Activated CD8-positive, alpha-beta T cell treated with anti-CD3 and anti-CD28 coated beads for 36 hours (primary cell): Measurements from ENCODE around the gene ATOSB. TPM values are rescaled to one million over a fixed set of nuclear protein-coding genes. Genes with fewer than 3 reads are reported as not detected.

ENCODE experiments used
- ATAC-seq: fragments of 200-7000 bp; cut with Tn5 transposase; one replicate; pipeline ENCODE4 v1.10.0; 2021; ENCODE audit warnings: mild to moderate bottlenecking, moderate library complexity
- CTCF ChIA-PET: fragments of 350-600 bp; sonication (Branson Sonifier 250); formaldehyde crosslinking; loops from one replicate; lab custom pipeline; 2021; ENCODE audit warnings: antibody characterized with exemption; lab: Charles Lee
- POLR2A ChIA-PET: fragments of 350-600 bp; sonication (Branson Sonifier 250); formaldehyde crosslinking; loops from one replicate; lab custom pipeline; 2021; ENCODE audit warnings: antibody characterized with exemption; lab: Charles Lee
- DNase-seq: peaks from one replicate; pipeline ENCODE4 v3.0.0-alpha.2; 2020
- H3K27ac Mint-ChIP-seq: one replicate; pipeline ENCODE4 v1.8.0; 2021; ENCODE audit warnings: mild to moderate bottlenecking, mixed read lengths
- H3K27me3 Mint-ChIP-seq: one replicate; pipeline ENCODE4 v1.8.0; 2021; ENCODE audit warnings: mixed read lengths
- H3K36me3 Mint-ChIP-seq: one replicate; pipeline ENCODE4 v1.8.0; 2021; ENCODE audit warnings: low read depth, mixed read lengths
- H3K4me1 Mint-ChIP-seq: one replicate; pipeline ENCODE4 v1.8.0; 2021; ENCODE audit warnings: low read depth, mixed read lengths
- H3K4me3 Mint-ChIP-seq: one replicate; pipeline ENCODE4 v1.8.0; 2021; ENCODE audit warnings: mild to moderate bottlenecking, moderate library complexity, mixed read lengths
- H3K9me3 Mint-ChIP-seq: one replicate; pipeline ENCODE4 v1.8.0; 2021; ENCODE audit warnings: mixed read lengths
- CTCF ChIP-seq: fragments of 200-600 bp; IDR thresholded peaks from one replicate; pipeline ENCODE4 v1.8.0; 2022; ENCODE audit warnings: antibody characterized with exemption, mild to moderate bottlenecking
- intact Hi-C: fragments of 100-400 bp; cut with micrococcal nuclease; formaldehyde crosslinking; loops from one replicate; pipeline ENCODE4 v1.10.0; 2022
- total RNA-seq, 2 experiments: library from RNA; stranded (reverse); gene quantifications; one replicate each; pipeline ENCODE4 v1.2.3, GENCODE V29; 2021

The ATOSB gene
- total RNA-seq, 2 experiments from 2014 or later, result 5.9 to 6.0 TPM

GRCh38 chr9:35112257-35113020 lies 3.2 kb downstream of the ATOSB start:
- ATAC-seq (no peak), DNase-seq (no peak)
- Mint-ChIP-seq H3K9me3 (no peaks in the 10 kb centered on the region), H3K27me3 (no peaks in the 10 kb centered on the region), H3K4me1 (peaks cover 48% of the 10 kb centered on the region), H3K36me3 (no peaks in the 10 kb centered on the region), H3K4me3 (peak overlapping the region; percentile 65), H3K27ac (peak overlapping the region; percentile 70)
- POLR2A ChIA-PET, result interaction anchor here (0.9 to 2.5 kb wide), 6 partner anchors 9 to 620 kb away, joined by 3 to 10 read pairs (median 4); partner anchors contain the start of genes CREB3, FANCG, PIGO and STOML2
- no peak for TF ChIP-seq CTCF
- intact Hi-C loops, result loop anchor here (10.0 kb wide), 1 partner anchor 442 kb away; no protein-coding TSS in a partner anchor
- CTCF ChIA-PET, result interaction anchor here (1.0 to 2.9 kb wide), 4 partner anchors 9 to 466 kb away, joined by 3 to 17 read pairs (median 4); partner anchors contain the start of genes GALT, PIGO and STOML2

- H3K4me3 Mint-ChIP-seq, result peak overlapping the region; percentile 65
- ChIA-PET CTCF (interaction anchor here (0.8 to 2.9 kb wide), 7 partner anchors 8 to 447 kb away, joined by 3 to 17 read pairs (median 3); partner anchors contain the start of genes FANCG, PIGO and STOML2), POLR2A (interaction anchor here (0.8 to 2.5 kb wide), 8 partner anchors 15 to 621 kb away, joined by 3 to 10 read pairs (median 4); partner anchors contain the start of genes CREB3, FANCG, PIGO and VCP)
- peak overlapping the region; percentile 70 for H3K27ac Mint-ChIP-seq
- H3K27me3 Mint-ChIP-seq, result no peaks in the 10 kb centered on the region
- peaks cover 43% of the 10 kb centered on the region for H3K4me1 Mint-ChIP-seq
- no peaks in the 10 kb centered on the region for H3K36me3 Mint-ChIP-seq
- no peak for TF ChIP-seq CTCF
- no peaks in the 10 kb centered on the region for H3K9me3 Mint-ChIP-seq
- intact Hi-C loops, result loop anchor here (10.0 kb wide), 1 partner anchor 444 kb away; no protein-coding TSS in a partner anchor
- DNase-seq (peak; percentile 98), ATAC-seq (peak; percentile 81)
Observed at GRCh38 chr9:35111001-35111933, 4.4 kb downstream of the ATOSB start.

- H3K9me3 Mint-ChIP-seq, result no peaks in the 10 kb centered on the region
Observed at GRCh38 chr9:35110327-35110761, 5.3 kb downstream of the ATOSB start.

More at GRCh38 chr9:35110327-35110761, 5.3 kb downstream of the ATOSB start:
- ChIA-PET CTCF (interaction anchor here (0.8 to 2.9 kb wide), 7 partner anchors 13 to 446 kb away, joined by 3 to 17 read pairs (median 3); partner anchors contain the start of genes FANCG and PIGO), POLR2A (interaction anchor here (0.8 to 2.2 kb wide), 3 partner anchors 14 to 38 kb away, joined by 3 to 9 read pairs (median 4); partner anchors contain the start of genes PIGO and VCP)
- DNase-seq (peak; percentile 9), ATAC-seq (no peak)
- Mint-ChIP-seq H3K4me3 (peak overlapping the region; percentile 65), H3K4me1 (peaks cover 41% of the 10 kb centered on the region), H3K36me3 (no peaks in the 10 kb centered on the region), H3K27ac (no peak overlapping the region), H3K27me3 (no peaks in the 10 kb centered on the region)
- intact Hi-C loops, result loop anchor here (10.0 kb wide), 1 partner anchor 444 kb away; no protein-coding TSS in a partner anchor
- no peak for TF ChIP-seq CTCF
